ENCODE measurements around the gene MYO16. TPM values are rescaled to one million over a fixed set of nuclear protein-coding genes. Genes with fewer than 3 reads are reported as not detected.

Gene MYO16
- total and polyA plus RNA-seq, 12 donors = 0.56 to 2.4 (median 1.4) TPM

DNA sequence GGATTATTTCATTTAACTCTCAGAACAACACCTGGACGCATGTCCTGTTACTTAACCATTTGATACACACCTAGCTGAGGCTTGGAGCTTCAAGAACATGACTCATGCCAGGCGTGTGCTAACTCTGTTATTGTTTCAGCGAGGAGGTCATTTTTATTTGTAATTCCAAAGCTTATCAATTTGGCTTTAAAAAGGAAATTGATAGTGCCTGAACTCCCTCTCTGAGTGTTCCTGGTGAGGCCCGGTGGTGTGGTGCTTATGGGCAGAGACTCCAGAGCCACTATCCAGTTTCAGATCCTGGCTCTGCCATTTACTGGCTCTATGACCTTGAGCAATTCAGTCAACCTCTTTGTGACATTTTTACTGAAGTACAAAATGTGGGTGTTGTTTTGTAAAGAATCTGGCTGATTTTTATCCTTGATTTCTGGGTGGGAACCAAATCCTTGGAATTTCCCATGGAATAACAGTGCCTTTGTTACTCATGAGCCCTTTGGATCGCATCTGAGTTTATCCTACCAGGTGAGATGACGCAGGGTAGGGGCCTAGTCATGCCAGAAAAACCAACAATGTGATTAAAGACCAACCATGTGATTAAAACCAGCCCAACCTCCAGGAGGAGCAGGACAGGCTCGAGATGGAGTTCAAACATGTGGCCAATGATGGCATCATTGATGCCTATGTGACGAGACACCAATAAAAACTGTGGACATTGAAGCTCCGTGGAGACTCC lies 198.8 kb downstream of the MYO16 start:
- Histone ChIP-seq H3K27me3 (no peaks in the 10 kb centered on the region), H3K4me1 (replicated peaks in 1 of 2) (no peaks in the 10 kb centered on the region), H3K27ac (no peak overlapping the region), H3K36me3 (replicated peaks in 1 of 2) (no peaks in the 10 kb centered on the region), H3K4me3 (no peak overlapping the region), H3K9me3 (replicated peaks in 1 of 3) (no peaks in the 10 kb centered on the region)
- WGBS, 4 donors = 74 to 82% (median 79%) methylated on average over 9 of the region's 9 CpGs
- TF ChIP-seq POLR2A (IDR thresholded peaks at IDR 0.05) = no peak
- TF ChIP-seq, protein P1, sequence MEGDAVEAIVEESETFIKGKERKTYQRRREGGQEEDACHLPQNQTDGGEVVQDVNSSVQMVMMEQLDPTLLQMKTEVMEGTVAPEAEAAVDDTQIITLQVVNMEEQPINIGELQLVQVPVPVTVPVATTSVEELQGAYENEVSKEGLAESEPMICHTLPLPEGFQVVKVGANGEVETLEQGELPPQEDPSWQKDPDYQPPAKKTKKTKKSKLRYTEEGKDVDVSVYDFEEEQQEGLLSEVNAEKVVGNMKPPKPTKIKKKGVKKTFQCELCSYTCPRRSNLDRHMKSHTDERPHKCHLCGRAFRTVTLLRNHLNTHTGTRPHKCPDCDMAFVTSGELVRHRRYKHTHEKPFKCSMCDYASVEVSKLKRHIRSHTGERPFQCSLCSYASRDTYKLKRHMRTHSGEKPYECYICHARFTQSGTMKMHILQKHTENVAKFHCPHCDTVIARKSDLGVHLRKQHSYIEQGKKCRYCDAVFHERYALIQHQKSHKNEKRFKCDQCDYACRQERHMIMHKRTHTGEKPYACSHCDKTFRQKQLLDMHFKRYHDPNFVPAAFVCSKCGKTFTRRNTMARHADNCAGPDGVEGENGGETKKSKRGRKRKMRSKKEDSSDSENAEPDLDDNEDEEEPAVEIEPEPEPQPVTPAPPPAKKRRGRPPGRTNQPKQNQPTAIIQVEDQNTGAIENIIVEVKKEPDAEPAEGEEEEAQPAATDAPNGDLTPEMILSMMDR (IDR thresholded peaks at IDR 0.05) = no peak
- no peak for DNase-seq
- intact Hi-C loops (cut with DNase I) = no loop called here

DNA sequence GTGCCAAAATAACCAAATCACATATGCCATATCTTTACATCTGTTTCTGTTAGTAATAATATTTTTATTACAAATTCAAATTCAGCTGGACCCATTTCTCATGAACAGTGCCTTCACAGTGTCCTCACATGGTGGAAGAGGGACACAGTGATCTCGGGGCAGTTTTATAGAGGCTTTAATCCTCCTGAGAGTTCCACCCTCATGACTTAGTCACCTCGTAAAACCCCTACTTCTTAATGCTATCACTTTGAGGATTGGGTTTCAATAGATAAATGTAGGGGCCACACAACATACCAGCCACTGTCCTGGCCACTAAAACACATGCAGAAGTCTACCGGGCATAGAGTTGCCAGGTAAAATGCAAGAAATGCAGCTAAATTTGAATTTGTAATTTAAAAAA lies 201.5 kb downstream of the MYO16 start:
- Histone ChIP-seq H3K27me3 (no peaks in the 10 kb centered on the region), H3K9me3 (replicated peaks in 1 of 3) (no peaks in the 10 kb centered on the region), H3K27ac (no peak overlapping the region), H3K4me3 (no peak overlapping the region), H3K4me1 (replicated peaks in 1 of 2) (no peaks in the 10 kb centered on the region), H3K36me3 (replicated peaks in 1 of 2) (no peaks in the 10 kb centered on the region)
- intact Hi-C loops (cut with DNase I) = no loop called here
- no peak for DNase-seq
- TF ChIP-seq POLR2A (IDR thresholded peaks at IDR 0.05) = no peak
- TF ChIP-seq, protein P1 (IDR thresholded peaks at IDR 0.05) = no peak
- 65 to 83% (median 66%) methylated on average over 3 of the region's 3 CpGs for WGBS, 4 donors

DNA sequence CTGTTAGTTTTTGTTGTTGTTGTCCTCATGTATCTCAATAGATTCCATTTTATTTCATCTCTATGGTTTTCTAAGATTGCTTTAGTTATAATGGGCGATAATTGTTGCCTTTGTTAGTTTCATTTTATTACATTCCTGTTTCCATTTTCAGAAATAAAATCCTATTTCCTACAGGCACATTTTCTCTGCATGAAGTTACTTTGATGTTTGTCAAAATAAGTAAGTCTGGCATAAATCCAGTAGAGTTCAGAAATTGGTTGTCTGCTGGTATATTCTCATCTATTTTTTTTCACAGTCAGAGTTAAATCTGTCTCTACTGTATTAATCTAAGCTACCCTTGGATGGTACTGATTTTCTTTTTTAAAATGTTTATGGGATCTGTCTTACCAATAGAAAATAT lies 204.1 kb downstream of the MYO16 start:
- TF ChIP-seq POLR2A (IDR thresholded peaks at IDR 0.05) = no peak
- TF ChIP-seq, protein P1 (IDR thresholded peaks at IDR 0.05) = no peak
- Histone ChIP-seq H3K36me3 (replicated peaks in 1 of 2) (no peaks in the 10 kb centered on the region), H3K27me3 (no peaks in the 10 kb centered on the region), H3K4me1 (replicated peaks in 1 of 2) (no peaks in the 10 kb centered on the region), H3K9me3 (replicated peaks in 1 of 3) (no peaks in the 10 kb centered on the region), H3K4me3 (no peak overlapping the region), H3K27ac (no peak overlapping the region)
- intact Hi-C loops (cut with DNase I) = no loop called here
- no peak for DNase-seq
- WGBS, 4 donors = 65 to 80% (median 75%) methylated on average over 1 of the region's 1 CpG

DNA sequence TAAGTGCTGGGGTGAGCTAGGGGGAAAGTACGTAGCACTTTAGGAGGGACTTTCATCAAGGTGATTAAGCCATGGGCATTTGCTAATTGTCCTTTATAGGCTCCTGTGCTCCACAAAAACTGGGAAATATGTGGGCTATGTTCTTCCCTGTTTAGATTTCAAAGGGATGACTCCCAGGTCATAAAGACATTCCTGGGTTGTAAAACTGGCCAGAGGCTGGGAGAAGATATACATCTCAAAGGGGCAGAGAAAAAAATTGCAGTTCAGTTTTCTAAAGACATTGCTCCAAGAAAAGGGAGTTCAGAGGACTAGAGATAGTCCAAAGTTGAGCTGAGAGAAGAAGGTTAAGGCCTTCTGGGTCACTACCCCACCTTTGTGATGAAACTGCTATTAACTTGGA lies 204.8 kb downstream of the MYO16 start:
- intact Hi-C loops (cut with DNase I) = no loop called here
- 72 to 91% (median 81%) methylated on average over 1 of the region's 1 CpG for WGBS, 4 donors

More for the DNA sequence above, 204.8 kb downstream of the MYO16 start:
- DNase-seq = no peak
- TF ChIP-seq, protein P1 (IDR thresholded peaks at IDR 0.05) = no peak
- no peak for TF ChIP-seq POLR2A (IDR thresholded peaks at IDR 0.05)
- Histone ChIP-seq H3K4me1 (replicated peaks in 1 of 2) (no peaks in the 10 kb centered on the region), H3K27me3 (no peaks in the 10 kb centered on the region), H3K4me3 (no peak overlapping the region), H3K27ac (no peak overlapping the region), H3K36me3 (replicated peaks in 1 of 2) (no peaks in the 10 kb centered on the region), H3K9me3 (replicated peaks in 1 of 3) (no peaks in the 10 kb centered on the region)
